Naive B cell (primary cell): ENCODE measurements around the gene LRRN4. TPM values are rescaled to one million over a fixed set of nuclear protein-coding genes. Genes with fewer than 3 reads are reported as not detected.

ENCODE experiments used
- ATAC-seq, 2 donors: fragments of 150-1000 bp; cut with Tn5 transposase; 2 replicates each; pipeline ENCODE4 v1.10.0; 2021; ENCODE audit warnings: low read depth in 2 of 2, mild to moderate bottlenecking in 2 of 2, moderate library complexity in 2 of 2
- DNase-seq: peaks from one replicate; pipeline ENCODE4 v3.0.0; 2022
- H3K27ac Mint-ChIP-seq, 6 donors: one replicate each; pipeline ENCODE4 v1.8.0; 2020 to 2022; ENCODE audit warnings: mild to moderate bottlenecking in 6 of 6, mixed read lengths in 6 of 6, moderate library complexity in 5 of 6, inconsistent platforms in 2 of 6
- H3K27me3 Mint-ChIP-seq, 3 donors: one replicate each; pipeline ENCODE4 v1.8.0; 2021 to 2022; ENCODE audit warnings: mixed read lengths in 3 of 3, mild to moderate bottlenecking in 1 of 3
- H3K36me3 Mint-ChIP-seq, 2 donors: one replicate each; pipeline ENCODE4 v1.8.0; 2020 to 2022; ENCODE audit warnings: mixed read lengths in 2 of 2, inconsistent platforms in 1 of 2, mild to moderate bottlenecking in 1 of 2
- H3K4me1 Mint-ChIP-seq, 3 donors: one replicate each; pipeline ENCODE4 v1.8.0; 2020 to 2022; ENCODE audit warnings: mixed read lengths in 3 of 3, inconsistent platforms in 1 of 3, mild to moderate bottlenecking in 1 of 3, moderate library complexity in 1 of 3
- H3K4me3 Mint-ChIP-seq, 8 donors: one replicate each; pipeline ENCODE4 v1.8.0; 2020 to 2022; ENCODE audit warnings: mild to moderate bottlenecking in 8 of 8, mixed read lengths in 8 of 8, moderate library complexity in 8 of 8, inconsistent platforms in 2 of 8
- H3K9me3 Mint-ChIP-seq, 7 donors: one replicate each; pipeline ENCODE4 v1.8.0; 2020 to 2022; ENCODE audit warnings: mixed read lengths in 7 of 7, mild to moderate bottlenecking in 5 of 7, inconsistent platforms in 2 of 7, moderate library complexity in 1 of 7
- polyA plus RNA-seq, 6 donors: library from polyadenylated mRNA; unstranded; fragments of 300-500 nt; fragmentation: Illumina TruSeq; gene quantifications; one replicate each; pipeline ENCODE4 v1.2.3, GENCODE V29; 2021; ENCODE audit warnings: low read depth in 6 of 6

LRRN4 gene
- polyA plus RNA-seq, 6 donors from 2014 or later, result 0.11 to 0.16 TPM; not detected in 4

- Mint-ChIP-seq H3K4me1 (no peaks in the 10 kb centered on the region), H3K4me3 (no peak overlapping the region), H3K36me3 (no peaks in the 10 kb centered on the region), H3K27me3 (peaks cover 0 to 12% (median 0%) of the 10 kb centered on the region in 3 donors), H3K9me3 (no peaks in the 10 kb centered on the region), H3K27ac (peak overlapping the region in 1 of 6 donors; percentile 33)
- DNase-seq (no peak), ATAC-seq (no peak)
Observed at GRCh38 chr20:6075428-6076219, 21.8 kb upstream of the LRRN4 start.

- Mint-ChIP-seq H3K36me3 (no peaks in the 10 kb centered on the region), H3K4me3 (no peak overlapping the region), H3K9me3 (no peaks in the 10 kb centered on the region), H3K4me1 (no peaks in the 10 kb centered on the region), H3K27ac (no peak overlapping the region), H3K27me3 (peaks cover 0 to 7% (median under 1%) of the 10 kb centered on the region in 3 donors)
- no peak for ATAC-seq
- DNase-seq, result no peak
Observed at GRCh38 chr20:6074784-6075183, 20.9 kb upstream of the LRRN4 start.

- Mint-ChIP-seq H3K27me3 (peaks cover 0 to 5% (median 3%) of the 10 kb centered on the region in 3 donors), H3K27ac (no peak overlapping the region), H3K36me3 (no peaks in the 10 kb centered on the region), H3K9me3 (no peaks in the 10 kb centered on the region), H3K4me3 (no peak overlapping the region), H3K4me1 (no peaks in the 10 kb centered on the region)
- ATAC-seq (peak in 1 of 2 donors; percentile 33), DNase-seq (no peak)
Observed at GRCh38 chr20:6074145-6074561, 20.3 kb upstream of the LRRN4 start.

DNA sequence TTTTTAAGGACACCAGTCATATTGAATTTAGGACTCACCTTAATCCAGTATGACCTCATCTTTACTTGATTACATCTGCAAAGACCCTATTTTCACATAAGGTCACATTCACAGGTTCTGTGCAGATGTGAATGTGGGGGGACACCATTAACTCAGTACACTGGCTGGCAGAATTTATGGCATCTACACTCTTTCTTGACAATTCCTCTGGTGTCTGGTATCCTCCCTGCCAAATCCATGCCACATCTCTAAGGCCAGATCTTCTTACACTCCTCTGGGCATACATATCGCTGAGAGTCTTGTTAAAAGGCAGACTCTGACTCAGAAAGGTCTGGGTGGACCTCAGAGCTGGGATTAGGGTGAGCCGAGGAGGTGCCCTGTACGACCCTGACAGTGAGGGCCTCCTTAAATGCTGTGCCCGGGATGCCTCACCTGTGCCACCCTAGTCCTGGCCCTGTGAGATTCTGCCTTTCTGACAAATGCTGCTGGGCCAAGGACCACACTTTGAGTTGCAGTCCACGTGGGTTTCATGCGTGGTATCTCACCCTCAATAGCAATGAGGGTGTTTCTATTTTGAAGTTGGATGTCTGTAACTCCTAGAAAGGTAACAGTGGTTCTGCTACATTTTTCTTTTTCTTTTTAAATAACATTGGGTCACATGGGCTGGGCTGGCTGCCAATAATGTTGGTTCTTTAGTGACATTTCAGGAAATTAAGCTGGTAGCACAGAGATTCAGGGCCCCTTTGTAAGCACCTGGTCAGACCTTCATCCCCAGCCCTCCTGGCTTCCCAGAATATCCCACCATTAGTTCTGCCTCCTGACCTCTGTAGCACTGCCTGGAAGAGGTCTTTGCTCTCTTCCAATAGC, 17.2 kb upstream of the LRRN4 start:
- no peaks in the 10 kb centered on the region for H3K36me3 Mint-ChIP-seq
- DNase-seq, result no peak
- peaks cover 0 to 10% (median 5%) of the 10 kb centered on the region in 3 donors for H3K27me3 Mint-ChIP-seq
- no peaks in the 10 kb centered on the region for H3K9me3 Mint-ChIP-seq
- H3K4me1 Mint-ChIP-seq, result no peaks in the 10 kb centered on the region
- no peak for ATAC-seq
- no peak overlapping the region for H3K27ac Mint-ChIP-seq
- H3K4me3 Mint-ChIP-seq, result no peak overlapping the region

DNA sequence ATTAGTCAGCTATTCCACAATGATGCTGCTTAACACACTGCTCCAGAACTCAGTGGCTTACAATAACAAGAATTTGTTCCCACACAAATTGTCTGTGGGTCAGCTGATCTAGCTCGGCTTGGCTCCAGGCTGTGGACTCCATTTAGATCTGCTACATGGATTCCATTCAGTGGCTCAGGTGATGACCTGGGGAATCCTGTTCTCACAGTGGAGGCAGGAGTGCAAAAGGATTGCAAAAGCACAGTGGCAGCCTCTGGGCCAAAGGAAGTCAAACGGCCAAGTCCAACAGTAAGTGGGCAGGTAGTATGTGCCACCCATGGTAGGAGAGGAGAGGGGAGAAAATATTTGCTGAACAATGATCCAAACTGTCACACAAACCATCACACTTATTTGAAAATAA, 15.8 kb upstream of the LRRN4 start:
- Mint-ChIP-seq H3K4me1 (no peaks in the 10 kb centered on the region), H3K4me3 (no peak overlapping the region), H3K27ac (peak overlapping the region in 1 of 6 donors; percentile 66), H3K27me3 (peaks cover 0 to 10% (median 5%) of the 10 kb centered on the region in 3 donors), H3K36me3 (no peaks in the 10 kb centered on the region), H3K9me3 (no peaks in the 10 kb centered on the region)
- no peak for DNase-seq
- no peak for ATAC-seq

GRCh38 chr20:6067763-6068318, 14.0 kb upstream of the LRRN4 start:
- H3K27me3 Mint-ChIP-seq, result peaks cover 5 to 11% (median 10%) of the 10 kb centered on the region in 3 donors
- H3K4me1 Mint-ChIP-seq, result no peaks in the 10 kb centered on the region
- DNase-seq (no peak), ATAC-seq (no peak)
- no peaks in the 10 kb centered on the region for H3K36me3 Mint-ChIP-seq
- no peak overlapping the region for H3K27ac Mint-ChIP-seq
- no peaks in the 10 kb centered on the region for H3K9me3 Mint-ChIP-seq
- H3K4me3 Mint-ChIP-seq, result no peak overlapping the region

- H3K27ac Mint-ChIP-seq, result no peak overlapping the region
- no peaks in the 10 kb centered on the region for H3K36me3 Mint-ChIP-seq
- ATAC-seq (no peak), DNase-seq (no peak)
- no peaks in the 10 kb centered on the region for H3K4me1 Mint-ChIP-seq
- no peak overlapping the region for H3K4me3 Mint-ChIP-seq
- no peaks in the 10 kb centered on the region for H3K9me3 Mint-ChIP-seq
- H3K27me3 Mint-ChIP-seq, result peaks cover 6 to 15% (median 12%) of the 10 kb centered on the region in 3 donors
Observed at GRCh38 chr20:6066582-6066981, 12.7 kb upstream of the LRRN4 start.

- Mint-ChIP-seq H3K27ac (no peak overlapping the region), H3K36me3 (no peaks in the 10 kb centered on the region), H3K4me1 (no peaks in the 10 kb centered on the region), H3K9me3 (peaks cover 0 to 3% (median 0%) of the 10 kb centered on the region in 7 donors), H3K27me3 (peaks cover 12 to 43% (median 33%) of the 10 kb centered on the region in 3 donors), H3K4me3 (no peak overlapping the region)
- ATAC-seq, result no peak
- DNase-seq, result no peak
Observed at GRCh38 chr20:6061544-6061943, 7.7 kb upstream of the LRRN4 start.

DNA sequence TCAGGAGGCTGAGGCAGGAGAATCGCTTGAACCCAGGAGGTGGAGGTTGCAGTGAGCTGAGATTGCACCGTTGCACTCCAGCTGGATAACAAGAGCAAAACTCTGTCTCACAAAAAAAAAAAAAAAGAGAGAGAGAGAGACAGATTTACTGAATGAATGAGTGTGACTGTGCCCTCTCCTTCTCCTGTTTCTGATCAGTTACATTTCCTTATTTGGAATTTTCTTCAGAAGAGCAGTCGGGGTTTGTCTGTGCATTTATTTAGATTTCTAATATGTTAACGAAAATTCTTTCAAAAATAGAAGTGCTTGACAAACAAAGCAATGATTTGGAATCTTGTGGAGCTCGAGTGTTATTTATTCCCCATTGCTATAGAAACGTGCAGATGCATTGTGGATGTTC, 6.4 kb upstream of the LRRN4 start:
- H3K27ac Mint-ChIP-seq, result no peak overlapping the region
- H3K36me3 Mint-ChIP-seq, result no peaks in the 10 kb centered on the region
- H3K9me3 Mint-ChIP-seq, result peaks cover 0 to 3% (median 0%) of the 10 kb centered on the region in 7 donors
- no peak for ATAC-seq
- H3K27me3 Mint-ChIP-seq, result peaks cover 12 to 43% (median 41%) of the 10 kb centered on the region in 3 donors
- no peak overlapping the region for H3K4me3 Mint-ChIP-seq
- DNase-seq, result no peak
- no peaks in the 10 kb centered on the region for H3K4me1 Mint-ChIP-seq

GRCh38 chr20:6058684-6059295, 4.9 kb upstream of the LRRN4 start:
- H3K36me3 Mint-ChIP-seq, result no peaks in the 10 kb centered on the region
- peaks cover 0 to 3% (median 0%) of the 10 kb centered on the region in 7 donors for H3K9me3 Mint-ChIP-seq
- H3K27me3 Mint-ChIP-seq, result peaks cover 17 to 49% (median 48%) of the 10 kb centered on the region in 3 donors
- DNase-seq (no peak), ATAC-seq (no peak)
- H3K4me3 Mint-ChIP-seq, result no peak overlapping the region
- H3K27ac Mint-ChIP-seq, result no peak overlapping the region
- no peaks in the 10 kb centered on the region for H3K4me1 Mint-ChIP-seq

- Mint-ChIP-seq H3K9me3 (peaks cover 0 to 3% (median 0%) of the 10 kb centered on the region in 7 donors), H3K4me1 (peaks cover 0 to 5% (median 5%) of the 10 kb centered on the region in 3 donors), H3K4me3 (no peak overlapping the region), H3K36me3 (no peaks in the 10 kb centered on the region), H3K27me3 (peaks cover 24 to 53% (median 48%) of the 10 kb centered on the region in 3 donors), H3K27ac (no peak overlapping the region)
- DNase-seq (no peak), ATAC-seq (no peak)
Observed at GRCh38 chr20:6057691-6058090, 3.8 kb upstream of the LRRN4 start.

DNA sequence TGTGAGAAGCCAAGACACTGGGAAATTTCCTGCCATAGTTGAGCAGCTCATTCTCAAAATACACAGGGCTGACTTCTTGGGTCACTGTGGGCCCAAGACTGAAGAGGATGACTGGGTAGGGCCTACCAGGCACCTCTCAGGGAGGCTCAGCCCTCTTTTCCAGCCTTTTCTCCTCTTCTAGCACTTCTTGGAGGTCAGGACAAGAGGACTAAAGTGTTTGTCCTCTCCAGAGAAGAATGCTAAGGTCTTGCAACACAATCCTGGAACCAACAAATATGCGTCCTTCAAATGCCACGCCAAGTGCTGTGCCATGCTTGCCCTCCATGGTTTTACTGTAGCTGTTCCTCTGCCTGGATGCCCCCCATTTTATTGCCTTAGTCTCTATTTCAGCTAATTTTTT, 3.3 kb upstream of the LRRN4 start:
- H3K27me3 Mint-ChIP-seq, result peaks cover 21 to 54% (median 50%) of the 10 kb centered on the region in 3 donors
- H3K9me3 Mint-ChIP-seq, result peaks cover 0 to 3% (median 0%) of the 10 kb centered on the region in 7 donors
- ATAC-seq, result no peak
- H3K36me3 Mint-ChIP-seq, result no peaks in the 10 kb centered on the region
- H3K4me1 Mint-ChIP-seq, result peaks cover 0 to 6% (median 5%) of the 10 kb centered on the region in 3 donors
- H3K4me3 Mint-ChIP-seq, result no peak overlapping the region
- DNase-seq, result no peak
- no peak overlapping the region for H3K27ac Mint-ChIP-seq

DNA sequence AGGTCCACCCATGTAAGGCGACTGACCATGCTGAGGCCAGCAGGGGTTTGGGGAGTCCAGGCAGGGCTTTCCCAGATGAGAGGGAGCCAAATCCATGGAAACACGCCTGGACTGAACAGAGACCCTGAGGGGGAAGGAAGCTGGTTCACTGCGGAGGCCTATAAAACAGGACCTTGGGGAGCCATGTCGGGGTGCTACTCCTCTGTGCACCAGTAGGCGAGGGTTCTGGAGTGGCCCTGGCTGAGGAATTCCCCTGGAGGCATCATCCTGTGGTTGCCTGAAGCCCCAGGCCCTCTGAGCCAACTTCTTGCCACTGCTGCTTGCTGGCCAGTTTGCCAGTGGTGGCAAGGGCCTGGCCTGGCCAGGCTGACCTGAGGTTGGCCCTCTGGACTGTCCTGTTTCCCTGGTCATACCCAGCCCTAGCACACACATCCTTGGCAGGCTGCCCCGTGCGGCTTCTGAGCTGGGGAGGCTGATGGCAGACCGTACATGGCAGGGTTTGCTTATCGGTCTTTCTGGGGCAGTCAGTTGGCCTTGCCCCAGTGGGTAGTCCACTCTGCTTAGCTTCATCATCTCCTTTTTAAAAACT, 2.2 kb upstream of the LRRN4 start:
- Mint-ChIP-seq H3K4me1 (peaks cover 0 to 6% (median 5%) of the 10 kb centered on the region in 3 donors), H3K27me3 (peaks cover 19 to 58% (median 51%) of the 10 kb centered on the region in 3 donors), H3K27ac (no peak overlapping the region), H3K9me3 (peaks cover 0 to 2% (median 0%) of the 10 kb centered on the region in 7 donors), H3K4me3 (no peak overlapping the region), H3K36me3 (no peaks in the 10 kb centered on the region)
- ATAC-seq (no peak), DNase-seq (no peak)
